ENCODE results near the gene LRFN3.
"Not testable (repeated sequence)": the region's sequence is repeated elsewhere in the genome, so short reads cannot be mapped to it uniquely, and the experiment has no call there.

Gene LRFN3

GRCh38 chr19:35935911-35936737, at the start of gene LRFN3:
TSS of gene LRFN3 (plus strand) at chr19:35936374. CDS start at chr19:35939426, 3,052 bp downstream.
- DNase-seq = peak; percentile 67 to 80

GRCh38 chr19:35887197-35887596, 49.0 kb upstream of the LRFN3 start:
- DNase-seq = no peak

- no peak for DNase-seq
These were observed 47.8 kb upstream of the LRFN3 start for GRCh38 chr19:35888398-35888797.

- DNase-seq = no peak
These were observed 46.6 kb upstream of the LRFN3 start for GRCh38 chr19:35889370-35890112.

- no peak for DNase-seq
These were observed 46.0 kb upstream of the LRFN3 start for GRCh38 chr19:35890113-35890650.

DNA sequence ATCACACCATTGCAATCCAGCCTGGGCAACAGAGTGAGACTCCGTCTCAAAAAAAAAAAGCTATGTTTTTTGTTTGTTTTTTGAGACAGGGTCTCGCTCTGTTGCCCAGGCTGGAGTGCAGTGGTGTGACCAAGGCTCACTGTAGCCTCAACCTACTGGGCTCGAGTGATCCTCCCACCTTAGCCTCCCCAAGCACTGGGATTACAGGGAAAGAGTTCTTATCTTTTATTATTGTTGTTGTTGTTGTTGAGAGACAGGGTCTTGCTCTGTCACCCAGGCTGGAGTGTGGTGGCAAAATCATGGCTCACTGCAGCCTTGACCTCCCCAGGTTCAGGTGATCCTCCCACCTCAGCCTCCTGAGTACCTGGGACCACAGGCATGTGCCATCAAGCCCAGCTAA, 44.4 kb upstream of the LRFN3 start:
- DNase-seq = not testable (repeated sequence)

- no peak for DNase-seq
These were observed 41.8 kb upstream of the LRFN3 start for GRCh38 chr19:35894342-35894741.

DNA sequence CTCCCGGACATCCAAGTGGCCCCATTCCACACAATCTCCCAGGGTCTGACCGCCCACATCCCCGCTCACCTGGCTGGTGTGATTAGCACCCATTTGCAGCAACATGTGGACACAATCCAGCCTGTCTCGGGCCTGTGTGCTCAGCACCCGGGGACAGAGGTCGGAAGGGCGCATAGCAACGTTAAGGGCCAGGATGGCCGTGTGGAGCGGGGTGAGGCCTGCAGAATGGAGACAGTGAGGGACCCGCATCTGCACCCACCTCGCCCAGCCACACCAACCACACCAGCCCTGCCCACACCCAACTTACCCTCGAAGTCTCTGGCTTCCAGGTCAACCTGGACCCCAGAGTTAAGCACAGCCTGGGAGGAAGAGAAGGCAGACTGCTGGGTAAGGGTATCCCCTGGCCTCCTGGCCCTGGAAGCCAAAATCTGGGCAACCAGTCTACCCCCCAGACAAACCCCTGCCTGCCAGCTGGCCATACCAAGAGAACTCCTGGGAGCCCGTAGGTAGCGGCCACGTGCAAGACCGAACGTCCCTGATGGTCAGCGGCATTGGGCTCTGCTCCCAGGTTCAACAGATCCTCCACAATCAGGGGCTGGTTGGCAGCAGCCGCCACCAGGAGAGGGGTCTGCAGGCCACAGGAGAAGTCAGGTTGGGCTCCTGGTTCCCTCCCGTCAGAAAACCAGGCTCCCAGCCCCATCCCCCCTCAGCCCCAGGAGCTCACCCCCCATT, 40.1 kb upstream of the LRFN3 start:
- no peak for DNase-seq

- no peak for DNase-seq
These were observed 39.5 kb upstream of the LRFN3 start for GRCh38 chr19:35896643-35897040.

- DNase-seq = no peak
These were observed 38.3 kb upstream of the LRFN3 start for GRCh38 chr19:35897706-35898451.

GRCh38 chr19:35898499-35898809, 37.7 kb upstream of the LRFN3 start:
- DNase-seq = no peak

- DNase-seq = peak; percentile 78 to 80
These were observed 36.5 kb upstream of the LRFN3 start for GRCh38 chr19:35899547-35900214.

- DNase-seq = no peak
These were observed 35.0 kb upstream of the LRFN3 start for GRCh38 chr19:35901055-35901644.

- DNase-seq = no peak
These were observed 34.1 kb upstream of the LRFN3 start, which contains the start of gene HCST for GRCh38 chr19:35901854-35902661. TSS of gene HCST (plus strand) at chr19:35902529. CDS start at chr19:35902594, 65 bp downstream.

GRCh38 chr19:35902870-35903475, 33.2 kb upstream of the LRFN3 start:
- no peak for DNase-seq

GRCh38 chr19:35903550-35904179, 32.5 kb upstream of the LRFN3 start:
- peak; percentile 6 to 31 for DNase-seq

DNA sequence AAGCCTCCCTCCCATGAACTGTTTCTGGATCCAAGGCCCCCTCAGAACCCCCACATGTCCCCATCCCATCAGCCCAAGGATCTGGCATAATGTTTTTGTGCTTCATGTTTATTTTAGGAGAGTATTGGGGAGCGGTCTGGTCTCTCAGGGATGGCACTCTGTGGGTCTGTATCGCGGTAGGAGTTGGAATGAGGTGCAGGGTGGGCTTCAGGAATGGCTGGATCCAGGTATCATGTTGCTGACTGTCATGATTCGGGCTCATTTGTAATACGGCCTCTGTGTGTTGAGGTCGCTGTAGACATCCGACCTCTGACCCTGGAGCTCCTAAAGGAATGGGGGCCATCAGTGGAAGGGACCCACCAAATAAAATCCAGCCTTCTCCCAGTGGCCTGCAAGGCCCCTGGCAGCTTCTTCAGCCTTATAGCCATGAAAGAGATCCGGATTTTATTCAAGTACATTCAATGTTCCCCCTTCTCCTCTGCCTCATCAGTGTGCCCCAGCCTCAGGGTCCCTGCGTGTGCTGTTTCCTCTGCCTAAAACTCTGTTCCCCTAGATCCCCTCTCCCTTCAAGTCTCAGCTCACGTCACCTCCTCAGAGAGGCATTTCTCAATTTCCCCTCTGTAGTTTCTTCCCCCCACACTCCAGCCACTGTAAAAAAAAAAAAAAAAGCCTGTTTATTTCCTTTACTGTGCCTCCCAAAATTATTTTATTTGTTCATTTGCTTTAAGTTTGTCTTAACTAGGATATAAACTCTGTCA, 31.7 kb upstream of the LRFN3 start:
- no peak for DNase-seq

DNA sequence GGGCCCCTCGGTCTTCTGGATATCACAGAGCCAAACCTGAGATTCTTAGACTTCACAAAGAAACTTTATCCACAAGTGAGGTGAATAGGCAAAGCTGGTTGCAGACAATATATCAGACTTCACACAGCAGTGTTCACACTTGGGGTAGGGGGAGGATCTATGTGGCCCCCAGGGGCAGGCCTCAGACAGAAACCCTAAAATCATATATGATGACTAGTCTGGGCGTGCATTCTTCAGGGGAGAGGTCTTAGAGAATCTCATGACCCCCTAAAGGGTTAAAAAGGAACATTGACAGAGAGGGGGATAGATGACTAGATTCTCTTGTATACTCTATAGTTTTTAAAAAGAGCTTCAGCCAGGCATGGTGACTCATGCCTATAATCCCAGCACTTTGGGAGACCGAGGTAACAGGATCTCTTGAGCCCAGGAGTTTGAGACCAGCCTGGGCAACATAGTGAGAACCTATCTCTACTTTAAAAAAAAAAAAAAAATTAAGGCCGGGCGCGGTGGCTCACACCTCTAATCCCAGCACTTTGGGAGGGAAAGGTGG, 30.9 kb upstream of the LRFN3 start:
- no peak for DNase-seq

DNA sequence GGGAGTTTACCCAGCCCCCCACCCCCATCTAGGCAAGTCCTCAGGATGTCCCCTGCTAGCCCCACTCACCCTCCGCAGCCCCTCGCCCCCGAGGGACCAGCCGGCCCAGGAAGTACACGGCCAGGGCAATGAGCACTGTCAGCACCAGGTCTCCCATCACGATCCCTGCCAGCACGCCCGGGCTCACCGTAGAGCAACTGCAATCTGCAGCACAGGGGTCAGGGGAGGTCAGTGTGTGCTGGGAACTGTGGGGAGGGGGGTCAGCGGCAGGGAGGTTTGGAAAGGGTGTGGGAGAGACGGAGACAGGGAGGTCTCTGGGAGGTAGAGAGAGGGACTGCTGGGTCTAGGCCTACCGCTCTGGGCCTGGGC, 28.8 kb upstream of the LRFN3 start:
- DNase-seq = no peak
